ENCODE results near the gene SLC2A2.

SLC2A2 gene

DNA sequence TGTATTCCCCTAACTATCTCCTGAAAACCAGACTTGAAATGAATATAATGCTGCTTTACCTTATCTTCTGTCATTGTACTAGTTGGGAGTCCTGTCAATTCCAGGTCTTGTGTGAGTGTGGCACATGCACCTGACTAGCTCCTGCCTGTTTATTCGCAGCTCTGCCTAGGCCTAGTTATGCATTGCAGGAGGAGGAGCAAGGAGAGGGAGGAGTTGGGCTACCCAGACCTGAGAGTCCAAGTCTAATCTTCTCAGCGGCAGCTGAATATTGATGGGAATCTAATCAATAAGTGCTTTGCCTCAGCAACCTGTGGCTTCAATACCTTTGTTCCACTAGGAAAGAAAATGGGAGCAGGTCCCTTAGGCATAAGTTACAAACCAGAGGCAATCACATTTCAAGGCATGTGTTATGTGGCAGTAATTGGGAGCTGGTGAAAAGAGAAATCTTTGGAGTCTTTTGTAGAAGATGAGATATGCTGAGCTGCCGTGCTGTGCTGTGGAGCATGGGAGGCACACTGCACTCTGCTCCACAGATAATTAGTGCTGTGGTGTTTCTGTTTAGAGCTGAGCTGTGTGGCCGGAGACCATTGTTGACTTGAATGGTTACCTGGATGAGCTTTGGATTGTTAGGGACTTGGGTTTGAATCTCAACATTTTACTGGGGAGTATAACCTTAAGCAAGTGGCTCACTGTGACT, at the start of gene SLC2A2:
SLC2A2 (minus strand) TSS at position 124 of the 697 bp plus-strand sequence; CDS start at position 74, 50 bp downstream.
- DNase-seq = no peak

DNA sequence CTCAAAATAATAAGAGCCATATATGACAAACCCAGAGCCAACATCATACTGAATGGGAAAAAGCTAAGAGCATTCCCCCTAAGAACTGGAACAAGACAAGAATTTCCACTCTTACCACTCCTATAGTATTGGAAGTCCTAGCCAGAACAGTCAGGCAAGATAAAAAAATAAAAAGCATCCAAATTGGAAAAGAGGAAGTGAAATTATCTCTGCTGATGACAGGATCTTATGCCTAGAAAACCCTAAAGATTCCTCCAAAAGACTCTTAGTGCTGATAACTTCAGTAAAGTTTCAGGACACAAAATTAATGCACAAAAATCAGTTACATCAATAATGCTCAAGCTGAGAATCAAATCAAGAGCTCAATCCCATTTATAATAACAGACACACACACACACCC, 45.9 kb upstream of the SLC2A2 start:
- DNase-seq = no peak

DNA sequence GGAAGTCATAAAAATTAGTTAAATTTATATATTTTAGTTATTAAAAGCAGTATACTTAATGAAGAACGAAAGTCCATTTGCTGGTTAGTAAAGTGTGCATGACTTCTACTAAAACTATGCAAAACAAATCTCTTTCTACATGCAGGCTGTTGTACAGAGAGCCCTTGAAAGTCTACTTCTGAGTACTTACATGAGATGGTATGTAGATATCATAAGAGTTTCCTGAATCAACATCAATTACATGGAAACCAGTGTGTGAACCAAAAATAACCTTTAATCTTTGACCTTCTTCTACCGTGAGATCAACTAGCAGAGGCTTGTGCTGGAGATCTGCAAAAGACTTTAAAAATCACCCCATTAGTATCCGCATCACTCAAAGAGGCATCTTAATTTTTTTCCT, 42.1 kb upstream of the SLC2A2 start:
- DNase-seq = no peak

DNA sequence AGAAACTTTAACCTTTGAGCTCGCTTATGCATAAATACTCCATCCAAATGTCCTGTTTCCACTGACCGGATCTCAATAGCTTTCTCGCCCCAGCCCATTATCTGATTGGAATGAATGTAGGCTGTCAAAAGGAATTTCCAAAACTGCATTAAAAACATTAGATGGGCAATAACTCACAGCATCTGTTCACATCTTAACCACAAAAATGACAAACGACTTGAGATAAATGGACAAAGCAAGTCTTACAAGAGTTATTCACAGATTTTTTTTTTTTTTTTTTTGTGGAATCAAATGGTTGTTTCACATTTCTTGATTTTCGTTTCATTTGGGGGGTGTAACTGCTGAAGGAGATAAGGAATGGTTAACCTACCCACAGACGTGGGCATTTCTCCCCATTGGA, 39.7 kb upstream of the SLC2A2 start:
- no peak for DNase-seq

DNA sequence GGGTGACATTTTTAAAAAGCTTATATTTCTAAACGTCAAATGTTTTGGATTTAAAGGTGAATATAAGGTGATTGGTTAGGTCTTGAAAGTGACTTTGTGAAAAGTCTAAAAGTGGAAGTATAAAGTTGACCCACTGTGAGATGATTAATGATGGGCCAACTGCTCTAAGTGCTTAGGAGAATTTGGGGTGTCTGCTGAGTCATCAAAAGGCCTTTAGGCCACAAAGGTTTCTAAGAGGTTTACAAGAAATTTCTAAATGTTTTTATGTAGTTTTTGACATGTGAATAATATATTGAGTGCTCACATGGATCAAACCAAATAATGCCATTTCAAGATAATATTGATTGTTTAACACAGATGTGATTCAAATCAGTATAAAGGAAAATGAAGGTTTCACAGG, 39.2 kb upstream of the SLC2A2 start:
- no peak for DNase-seq

DNA sequence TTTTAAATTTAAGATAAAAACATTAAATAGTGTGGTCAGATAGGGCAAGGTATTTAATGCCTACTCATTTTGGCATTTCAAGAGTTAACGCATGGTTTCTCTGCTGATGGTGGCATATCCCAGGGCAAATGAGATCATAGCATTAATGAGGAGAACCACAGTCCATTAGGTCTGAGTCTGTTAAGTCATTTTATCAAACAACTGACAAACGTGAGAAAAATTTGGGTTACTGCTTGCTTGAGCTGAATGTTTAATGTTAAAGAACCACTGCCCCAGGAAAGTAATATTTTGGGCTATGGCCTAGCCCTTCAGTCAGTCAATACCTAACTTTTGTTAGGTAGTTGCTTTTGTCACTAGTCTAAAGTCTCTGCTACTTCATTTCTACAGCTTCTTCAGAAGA, 37.9 kb upstream of the SLC2A2 start:
- no peak for DNase-seq

DNA sequence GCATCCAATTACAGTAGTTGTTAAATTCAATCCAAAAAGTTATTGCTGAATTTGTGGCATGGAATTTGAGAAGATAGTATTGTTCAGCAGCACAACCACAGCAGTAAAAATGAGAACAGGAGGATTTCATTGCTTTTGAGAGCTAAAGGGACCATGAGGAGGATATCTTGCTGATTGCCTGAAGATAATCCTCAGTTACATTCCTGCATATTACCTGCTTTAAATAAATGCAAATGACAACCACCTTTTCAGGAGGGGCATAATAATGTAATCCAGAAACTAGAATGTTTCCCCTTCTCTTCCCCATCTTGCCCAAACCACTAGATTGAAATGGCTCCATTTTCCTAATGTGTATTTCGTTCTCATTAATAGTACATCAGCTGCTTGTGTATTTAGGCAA, 35.2 kb upstream of the SLC2A2 start:
- DNase-seq = no peak

DNA sequence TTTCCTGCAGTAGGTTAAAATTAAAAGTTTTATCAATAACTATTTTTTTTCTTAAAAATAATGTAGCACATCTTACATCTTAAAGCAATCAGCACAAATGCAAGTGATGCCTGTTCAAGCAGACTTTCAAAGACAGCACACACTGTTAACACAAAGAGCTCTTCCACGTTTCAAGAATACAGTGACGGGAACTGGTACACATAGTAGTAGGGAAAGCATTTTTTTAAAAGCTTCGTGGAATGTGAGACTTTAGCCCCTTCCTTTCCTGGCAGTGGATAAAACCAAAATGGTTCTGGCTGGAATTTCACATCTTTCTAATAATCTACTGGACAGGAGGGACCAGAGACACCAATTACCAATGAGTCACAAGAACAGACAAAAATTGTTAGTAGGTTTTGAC, 33.5 kb upstream of the SLC2A2 start:
- DNase-seq = no peak

DNA sequence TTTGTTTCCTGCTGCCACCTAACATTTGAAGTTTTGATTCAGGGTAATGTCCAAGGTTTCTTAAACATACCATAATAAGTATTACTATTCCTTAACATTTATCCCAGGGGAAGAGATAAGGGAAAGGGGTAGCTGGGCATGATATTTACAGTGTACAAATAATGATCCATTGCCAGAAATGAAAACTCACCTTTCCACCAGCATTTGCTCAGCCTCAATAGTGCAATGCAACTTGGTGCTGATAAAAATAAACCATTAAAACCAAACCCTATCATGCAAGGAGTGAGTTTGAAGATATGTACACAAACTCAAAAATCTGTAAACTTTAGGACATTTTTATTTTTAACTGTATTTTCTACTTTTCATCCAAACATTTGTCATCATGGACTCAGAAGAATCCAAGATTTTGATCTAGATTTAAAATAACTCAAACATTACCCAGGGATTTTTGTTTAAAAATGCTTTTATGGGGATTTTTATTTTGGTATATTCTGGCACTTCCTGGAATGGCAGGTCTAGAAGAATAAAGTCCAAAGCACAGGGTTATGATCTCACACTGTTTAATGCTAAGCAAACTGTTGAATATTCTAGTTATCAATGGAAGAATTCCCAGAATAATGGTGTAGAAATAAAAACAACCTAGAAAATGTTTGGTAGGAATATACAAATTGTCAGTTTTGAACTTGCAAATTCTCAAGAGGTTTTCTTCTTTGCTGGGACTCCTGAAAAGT, 32.5 kb upstream of the SLC2A2 start:
- DNase-seq = no peak

DNA sequence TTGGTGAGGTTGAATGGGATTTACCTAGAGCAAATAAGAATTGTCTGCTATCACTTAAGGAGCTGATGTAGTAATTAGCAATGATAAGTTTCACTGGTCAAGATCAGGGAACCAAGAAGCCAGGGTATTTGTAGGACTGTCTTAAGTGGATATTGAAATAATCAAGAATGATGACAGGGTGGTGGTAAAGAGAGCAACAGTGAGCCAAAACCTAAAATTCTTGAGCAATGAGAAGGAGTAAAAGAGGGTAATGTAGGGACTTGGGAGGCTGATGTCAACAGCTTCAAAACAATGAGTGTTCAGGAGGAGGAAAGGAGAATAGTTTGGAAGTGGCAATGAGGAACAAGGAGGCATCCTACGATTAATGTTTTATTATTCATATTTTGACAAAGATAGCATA, 31.5 kb upstream of the SLC2A2 start:
- no peak for DNase-seq

DNA sequence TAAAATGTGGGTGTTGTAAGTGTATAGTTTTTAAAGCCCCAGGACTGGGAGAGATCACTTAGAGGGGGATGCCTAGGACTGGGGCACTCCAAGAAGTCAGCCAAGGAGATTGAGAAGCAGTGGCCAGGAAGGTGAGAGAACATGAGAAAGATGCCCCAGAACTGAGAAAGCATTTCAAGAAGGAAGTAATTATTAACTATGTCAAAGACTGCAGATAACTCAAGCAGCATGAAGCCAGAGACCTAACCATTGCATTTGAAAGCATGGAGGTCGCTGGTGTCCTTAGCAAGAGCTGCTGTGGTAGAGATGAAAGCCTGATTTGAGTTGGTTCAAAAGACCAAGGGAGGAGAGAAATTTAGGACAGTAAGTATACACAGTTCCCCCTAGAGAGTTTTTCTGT, 30.6 kb upstream of the SLC2A2 start:
- no peak for DNase-seq

DNA sequence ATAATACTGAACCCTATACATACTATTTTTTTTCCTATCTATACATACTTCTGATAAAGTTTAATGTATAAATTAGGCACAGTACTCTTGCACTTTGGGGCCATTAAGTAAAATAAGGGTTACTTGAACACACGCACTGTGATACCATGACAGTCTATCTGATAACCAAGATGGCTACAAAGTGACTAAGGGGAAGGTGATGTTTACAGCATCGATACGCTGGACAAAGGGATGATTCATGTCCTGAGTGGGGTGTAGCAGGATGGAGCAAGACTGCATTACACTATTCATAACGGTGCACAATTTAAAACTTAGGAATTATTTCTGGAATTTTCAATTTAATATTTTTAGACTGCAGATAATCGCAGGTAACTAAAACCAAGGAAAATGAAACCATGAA, 30.0 kb upstream of the SLC2A2 start:
- no peak for DNase-seq

DNA sequence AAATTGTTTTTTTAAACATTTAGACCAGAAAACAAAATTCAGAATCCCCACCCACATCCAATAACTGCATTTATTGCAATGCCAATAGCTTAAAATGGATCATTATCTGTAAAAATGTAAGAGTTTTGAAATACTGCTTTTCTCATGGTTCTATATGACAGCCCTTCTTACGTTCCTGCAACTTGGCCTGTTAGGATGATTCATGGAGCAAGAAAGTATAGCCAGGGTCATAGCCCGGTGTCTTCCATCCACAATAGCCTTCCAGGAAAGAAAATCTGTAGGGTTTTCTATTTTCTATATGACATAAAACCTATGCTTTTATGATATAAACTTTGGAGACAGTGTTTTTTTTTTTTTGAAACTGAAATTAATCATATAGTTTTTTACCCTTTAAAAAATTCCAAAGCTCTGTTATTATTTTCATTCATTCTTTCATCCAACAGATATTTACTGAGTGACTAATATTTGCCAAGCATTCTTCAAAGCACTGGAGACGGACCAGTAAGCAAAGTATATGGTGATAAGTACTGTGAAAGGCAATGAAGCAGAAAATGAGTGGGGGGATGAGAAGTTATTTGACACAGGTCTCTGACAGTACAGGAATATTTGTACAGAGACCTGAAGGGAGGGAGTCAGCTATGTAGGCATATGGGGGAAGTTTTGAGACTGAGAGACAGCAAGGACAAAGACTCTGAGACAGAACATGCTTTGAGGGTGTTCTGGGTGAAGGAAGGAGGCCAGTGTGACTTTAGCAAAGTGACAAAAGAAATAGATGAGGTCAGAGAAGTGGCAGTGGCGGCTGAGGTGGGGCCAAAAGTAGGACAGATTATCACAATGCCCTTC, 29.0 kb upstream of the SLC2A2 start:
- no peak for DNase-seq

DNA sequence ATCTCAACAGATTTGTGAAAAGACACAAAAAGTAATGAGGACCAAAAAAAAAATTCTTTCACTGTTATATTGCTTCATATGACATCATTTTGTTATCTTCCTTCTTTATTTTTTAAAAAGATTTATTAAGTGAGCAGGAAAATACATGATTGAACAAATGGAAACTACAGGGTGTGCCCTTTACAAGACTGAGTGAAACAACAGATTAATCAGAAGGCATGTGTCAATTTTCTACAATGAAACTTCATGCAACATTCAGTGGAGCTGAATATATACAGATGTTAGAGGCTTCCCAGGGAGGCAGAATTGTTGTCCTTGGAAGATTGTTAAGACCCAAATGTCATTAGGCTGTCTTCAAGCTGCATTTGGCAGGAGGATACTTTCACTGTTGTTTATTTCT, 28.4 kb upstream of the SLC2A2 start:
- no peak for DNase-seq

DNA sequence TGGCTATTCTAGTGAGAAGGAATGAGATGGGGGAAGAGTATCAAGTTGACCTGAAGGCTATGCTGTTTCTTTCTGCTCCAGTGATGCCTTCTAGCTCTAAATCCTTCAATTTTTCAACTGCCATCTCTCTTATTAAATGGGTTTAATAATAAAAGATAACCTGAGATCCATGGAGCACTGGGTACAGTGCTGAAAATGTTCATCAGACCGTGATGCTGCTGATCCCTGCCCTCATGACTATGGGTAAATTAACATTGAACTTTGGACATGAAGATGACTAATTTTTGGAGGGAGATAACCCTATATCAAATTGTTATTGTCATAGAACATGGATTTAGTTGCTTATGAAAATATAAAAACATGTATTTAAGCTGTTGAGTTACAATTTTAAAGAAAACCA, 27.7 kb upstream of the SLC2A2 start:
- no peak for DNase-seq

DNA sequence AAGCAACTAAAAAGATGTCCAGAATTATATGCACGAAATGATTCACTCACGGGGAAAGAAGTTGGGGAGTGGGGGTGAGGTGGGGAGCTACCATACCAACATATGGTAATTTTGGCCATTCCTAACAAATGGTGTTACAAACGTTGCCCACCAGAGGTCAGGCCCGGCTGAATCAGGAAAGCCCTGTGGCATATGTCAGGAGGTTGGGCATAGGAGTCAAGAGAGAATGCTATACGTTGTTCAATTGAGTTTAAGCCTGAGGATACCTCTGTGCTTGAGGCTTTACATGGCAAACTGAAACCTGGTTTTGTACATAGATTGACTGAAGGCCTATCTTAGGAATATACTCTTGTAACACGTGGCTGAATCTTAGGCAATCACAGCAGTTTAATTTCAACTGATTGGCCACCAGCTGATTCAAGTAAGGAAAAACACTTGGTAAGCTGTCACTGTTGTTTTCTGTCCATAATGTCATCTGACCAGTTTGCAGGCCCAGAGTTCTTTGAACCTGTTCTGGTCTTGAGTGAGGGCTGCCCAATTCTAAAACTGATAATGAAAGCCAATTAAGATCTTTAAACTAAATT, 23.4 kb upstream of the SLC2A2 start:
- DNase-seq = peak; percentile 77

DNA sequence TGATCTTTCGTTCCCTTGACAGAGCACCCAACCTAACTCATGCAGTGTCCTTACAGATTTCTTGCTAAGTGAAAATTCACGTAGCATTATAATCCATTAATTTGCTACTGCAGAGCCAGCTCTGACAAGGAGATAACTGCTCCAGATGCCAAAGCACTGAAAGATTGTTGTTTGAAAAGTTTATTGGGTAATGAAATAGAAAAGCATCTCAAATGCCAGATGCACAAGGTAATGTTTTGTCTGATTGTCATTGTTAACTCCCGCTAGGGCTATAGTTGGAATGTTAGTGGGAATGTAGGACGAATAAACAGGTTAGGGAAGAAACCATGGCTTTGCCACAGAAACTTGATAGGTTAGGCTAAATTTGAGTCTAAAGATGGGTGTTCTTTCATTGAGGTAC, 20.2 kb upstream of the SLC2A2 start:
- DNase-seq = no peak

DNA sequence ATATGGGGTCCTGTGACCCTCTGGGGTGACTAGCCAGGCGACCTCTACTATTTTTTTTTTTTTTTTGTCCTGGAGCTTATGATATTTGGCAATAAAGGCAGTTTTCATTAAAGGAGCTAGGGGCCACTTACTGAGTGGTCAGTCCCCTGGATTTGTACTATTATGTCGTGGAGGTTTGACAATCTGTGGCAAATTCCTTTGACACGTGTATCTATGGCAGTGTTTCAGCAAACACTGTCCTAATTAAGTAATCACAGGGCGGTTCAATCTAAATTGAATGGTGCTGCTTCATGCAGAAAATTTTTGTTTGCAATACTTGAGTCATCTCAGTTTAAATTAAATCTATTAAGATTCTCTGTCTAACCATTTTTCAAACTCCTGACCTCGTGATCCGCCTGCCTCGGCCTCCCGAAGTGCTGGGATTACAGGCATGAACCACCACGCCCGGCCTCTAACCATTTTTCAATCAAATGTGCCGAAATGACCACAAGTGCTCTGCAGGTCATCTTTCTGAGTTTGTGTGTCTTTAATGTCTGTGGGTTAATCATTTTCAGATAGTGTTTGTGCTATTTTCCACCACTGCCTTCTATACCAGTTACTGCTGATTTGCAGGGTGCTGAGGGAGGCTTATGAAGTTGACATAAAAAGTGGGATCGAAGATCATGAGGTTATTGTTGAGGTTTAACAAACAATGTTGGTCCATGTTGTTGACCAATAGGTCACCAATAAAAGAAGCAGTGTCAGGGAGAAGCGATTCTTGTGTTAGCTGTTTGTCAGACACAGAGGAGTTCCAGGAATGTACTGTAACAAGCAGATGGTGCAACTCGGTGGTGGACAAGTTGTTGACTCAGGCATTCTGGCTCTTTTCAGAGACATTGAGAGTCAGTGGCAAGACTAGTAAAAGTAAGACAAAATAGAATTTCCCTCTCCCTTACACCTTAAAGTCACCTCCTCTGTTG, 18.6 kb upstream of the SLC2A2 start:
- peak; percentile 5 for DNase-seq

DNA sequence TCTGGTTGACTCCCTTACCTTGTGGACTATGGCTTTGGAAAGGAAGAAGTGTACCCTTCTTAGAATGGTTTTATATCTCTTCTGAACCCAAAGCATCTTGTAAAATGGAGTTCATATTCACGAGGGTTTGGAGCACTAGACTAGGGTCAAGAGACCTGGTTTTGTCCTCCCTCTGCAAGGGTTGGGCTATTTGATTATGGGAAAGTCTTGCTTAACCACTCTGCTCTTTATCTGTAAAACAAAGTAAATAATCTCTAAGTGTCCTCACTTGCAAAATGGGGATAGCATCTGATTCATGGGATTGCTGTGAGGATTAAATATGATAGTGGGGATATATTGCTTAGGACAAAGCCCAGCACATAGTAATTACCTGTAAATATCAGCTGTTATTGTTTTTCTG, 17.9 kb upstream of the SLC2A2 start:
- DNase-seq = no peak

DNA sequence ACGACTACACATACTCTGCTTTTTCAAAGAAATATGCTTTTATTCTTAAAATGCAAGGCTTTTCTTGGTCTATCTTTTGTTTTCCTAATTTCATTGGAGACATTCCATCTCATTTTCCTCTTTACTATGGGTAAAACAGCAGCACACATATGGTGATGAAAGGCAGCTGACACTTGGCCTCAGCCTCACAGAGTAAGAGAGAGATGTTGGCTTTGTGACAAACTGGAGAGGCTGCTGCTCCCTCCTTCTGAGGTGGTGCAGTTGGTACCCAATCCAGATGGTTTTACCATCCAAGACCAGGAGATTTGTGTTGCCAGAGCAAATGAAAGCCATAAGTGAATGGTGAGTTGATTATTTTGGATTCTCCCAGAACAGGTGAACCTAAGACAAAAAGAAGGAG, 13.2 kb upstream of the SLC2A2 start:
- DNase-seq = peak; percentile 30

DNA sequence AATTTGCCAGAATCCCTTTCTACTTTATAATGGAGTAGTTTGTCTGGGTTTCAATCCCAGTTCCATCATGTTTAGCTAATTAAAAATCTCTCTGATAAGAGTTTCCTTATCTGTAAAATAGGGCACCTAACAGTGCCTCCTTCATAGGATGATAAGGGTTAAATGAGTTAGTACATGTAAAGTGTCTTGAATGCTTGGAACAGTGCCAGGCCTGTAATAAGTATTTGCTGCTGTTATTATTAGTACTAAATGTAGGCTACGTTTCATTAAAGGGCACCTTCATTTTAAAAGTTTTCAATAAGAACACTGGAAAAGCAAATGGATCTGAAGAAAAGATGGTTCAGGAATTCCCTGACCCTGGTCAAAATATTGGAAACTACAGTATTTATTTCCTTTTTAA, 11.8 kb upstream of the SLC2A2 start:
- no peak for DNase-seq

DNA sequence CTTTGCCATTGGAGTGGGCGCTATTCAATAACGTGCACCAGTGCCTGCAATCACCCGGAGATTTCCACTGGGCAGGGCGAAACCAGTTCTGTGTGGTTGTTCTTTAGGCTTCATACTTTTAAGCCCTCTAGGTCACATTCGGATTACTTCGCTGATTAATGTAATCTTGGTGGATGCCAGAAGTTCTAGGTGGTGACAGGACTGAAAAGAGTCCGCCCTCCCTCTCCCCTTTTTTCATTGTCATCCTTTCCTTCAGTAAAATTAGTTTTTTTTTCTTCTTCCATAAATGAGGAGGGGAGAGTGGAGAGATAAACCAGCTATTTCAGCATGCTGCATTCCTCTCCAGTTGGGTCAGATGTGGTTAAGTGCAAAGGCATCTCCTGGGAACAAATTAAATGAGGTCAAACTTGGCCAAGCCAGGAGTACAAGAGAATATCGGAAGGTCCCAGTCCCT, 2.3 kb upstream of the SLC2A2 start:
- DNase-seq = no peak
